B cell (primary cell): ENCODE data around the gene RABGAP1L.

Experiments
- EZH2 ChIP-seq: IDR thresholded peaks from 2 replicates; pipeline ENCODE4 v1.6.1; 2012; ENCODE audit warnings: borderline replicate concordance, low read depth, mild to moderate bottlenecking, moderate library complexity, low read length; ENCODE audit not compliant: insufficient read depth, poor library complexity, severe bottlenecking
- TF ChIP-seq, protein P1 (sequence below): fragments of 200-600 bp; IDR thresholded peaks from one replicate; pipeline ENCODE4 v1.8.0; 2022; ENCODE audit warnings: antibody characterized with exemption, mild to moderate bottlenecking

DNA sequence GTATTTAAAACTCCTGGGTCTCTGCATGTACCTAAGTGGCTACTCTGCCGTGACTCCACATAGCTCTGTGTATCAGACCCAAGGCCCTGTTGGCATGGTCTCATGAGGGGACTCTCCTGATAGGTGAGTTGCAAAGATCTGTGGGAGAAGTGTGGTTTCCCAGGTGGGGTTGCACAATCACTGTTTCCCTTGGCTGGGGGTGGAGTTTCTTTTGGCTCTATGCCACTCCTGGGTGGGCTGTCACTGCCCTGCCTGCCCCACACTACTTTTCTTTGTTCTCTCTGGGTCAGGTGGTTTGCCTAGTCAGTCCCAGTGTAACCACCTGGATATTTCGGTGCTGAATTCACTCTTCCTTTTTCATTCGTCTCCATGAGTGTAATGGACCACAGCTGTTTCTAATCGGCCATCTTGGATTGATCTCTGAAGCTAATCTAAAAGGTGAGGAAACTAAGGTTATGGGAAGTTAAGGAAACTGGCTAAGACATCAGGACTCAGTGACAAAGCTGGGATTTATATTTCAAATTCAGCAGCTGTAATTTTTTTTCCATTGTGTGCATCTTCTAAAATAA, 743.3 kb downstream of the RABGAP1L start:
- TF ChIP-seq, protein P1, sequence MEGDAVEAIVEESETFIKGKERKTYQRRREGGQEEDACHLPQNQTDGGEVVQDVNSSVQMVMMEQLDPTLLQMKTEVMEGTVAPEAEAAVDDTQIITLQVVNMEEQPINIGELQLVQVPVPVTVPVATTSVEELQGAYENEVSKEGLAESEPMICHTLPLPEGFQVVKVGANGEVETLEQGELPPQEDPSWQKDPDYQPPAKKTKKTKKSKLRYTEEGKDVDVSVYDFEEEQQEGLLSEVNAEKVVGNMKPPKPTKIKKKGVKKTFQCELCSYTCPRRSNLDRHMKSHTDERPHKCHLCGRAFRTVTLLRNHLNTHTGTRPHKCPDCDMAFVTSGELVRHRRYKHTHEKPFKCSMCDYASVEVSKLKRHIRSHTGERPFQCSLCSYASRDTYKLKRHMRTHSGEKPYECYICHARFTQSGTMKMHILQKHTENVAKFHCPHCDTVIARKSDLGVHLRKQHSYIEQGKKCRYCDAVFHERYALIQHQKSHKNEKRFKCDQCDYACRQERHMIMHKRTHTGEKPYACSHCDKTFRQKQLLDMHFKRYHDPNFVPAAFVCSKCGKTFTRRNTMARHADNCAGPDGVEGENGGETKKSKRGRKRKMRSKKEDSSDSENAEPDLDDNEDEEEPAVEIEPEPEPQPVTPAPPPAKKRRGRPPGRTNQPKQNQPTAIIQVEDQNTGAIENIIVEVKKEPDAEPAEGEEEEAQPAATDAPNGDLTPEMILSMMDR = no peak
- no peak for TF ChIP-seq EZH2
